Caco-2 (cell line): ENCODE results near the gene LRRC41. TPM values are rescaled to one million over a fixed set of nuclear protein-coding genes. Genes with fewer than 3 reads are reported as not detected.

Experiments
- Bru-seq: library from RNA; stranded (reverse); fragments of 400-500 nt; gene quantifications from one replicate; lab custom pipeline; 2021; lab: Mats Ljungman, UMichigan
- BruChase-seq, 2 experiments: library from RNA; stranded (reverse); fragments of 400-500 nt; gene quantifications; one replicate each; lab custom pipeline; 2021; lab: Mats Ljungman, UMichigan
- BruUV-seq: library from RNA; stranded (reverse); fragments of 400-500 nt; replicated peaks from 2 replicates; lab custom pipeline; 2021; lab: Mats Ljungman, UMichigan
- CTCF ChIA-PET: fragments of 300-600 bp; sonication (Branson Sonifier 250); formaldehyde crosslinking; loops from one replicate; lab custom pipeline; 2022; ENCODE audit warnings: antibody characterized with exemption; lab: Charles Lee
- POLR2A ChIA-PET: fragments of 300-600 bp; sonication (Branson Sonifier 250); formaldehyde crosslinking; loops from one replicate; lab custom pipeline; 2022; ENCODE audit warnings: antibody characterized with exemption; lab: Charles Lee
- DNase-seq, 2 experiments: peaks; one replicate each; pipeline versions ENCODE4 v3.0.0 to v3.0.0-alpha.2; 2020 to 2022
- H3K27me3 ChIP-seq: replicated peaks from 2 replicates; pipeline ENCODE4 v1.6.0; 2011; ENCODE audit warnings: low read length; ENCODE audit not compliant: control insufficient read depth, insufficient read depth
- H3K36me3 ChIP-seq: 2 replicates; pipeline ENCODE4 v1.5.1; 2011; ENCODE audit warnings: low read length; ENCODE audit not compliant: control insufficient read depth, insufficient read depth
- H3K4me1 ChIP-seq: fragments of 250-450 bp; sonication (Bioruptor Pico); 2 replicates; pipeline ENCODE4 v1.5.1; 2020; ENCODE audit warnings: mild to moderate bottlenecking
- H3K4me3 ChIP-seq: 2 replicates; pipeline ENCODE4 v1.5.1; 2011; ENCODE audit warnings: low read depth, mild to moderate bottlenecking, control low read depth, low read length
- H3K9me3 ChIP-seq: fragments of 250-450 bp; sonication (Bioruptor Pico); 2 replicates; pipeline ENCODE4 v1.5.1; 2020; ENCODE audit warnings: mild to moderate bottlenecking, moderate library complexity
- H3K27ac Mint-ChIP-seq: one replicate; pipeline ENCODE4 v1.8.0; 2022; ENCODE audit warnings: mixed read lengths; ENCODE audit not compliant: unreplicated experiment
- H3K27me3 Mint-ChIP-seq: one replicate; pipeline ENCODE4 v1.8.0; 2022; ENCODE audit warnings: mixed read lengths; ENCODE audit not compliant: insufficient read depth, unreplicated experiment
- H3K36me3 Mint-ChIP-seq: one replicate; pipeline ENCODE4 v1.8.0; 2022; ENCODE audit warnings: mild to moderate bottlenecking, mixed read lengths; ENCODE audit not compliant: insufficient read depth, unreplicated experiment
- H3K4me1 Mint-ChIP-seq: one replicate; pipeline ENCODE4 v1.8.0; 2022; ENCODE audit warnings: low read depth, mixed read lengths; ENCODE audit not compliant: unreplicated experiment
- H3K4me3 Mint-ChIP-seq: one replicate; pipeline ENCODE4 v1.8.0; 2022; ENCODE audit warnings: mild to moderate bottlenecking, moderate library complexity, mixed read lengths; ENCODE audit not compliant: unreplicated experiment
- H3K9me3 Mint-ChIP-seq: one replicate; pipeline ENCODE4 v1.8.0; 2022; ENCODE audit warnings: mixed read lengths; ENCODE audit not compliant: unreplicated experiment
- CTCF ChIP-seq, 2 experiments: fragments of 200-600 bp in 1 of 2; IDR thresholded peaks; 1 replicate in 1 of 2; 2 replicates in 1 of 2; pipeline versions ENCODE4 v1.5.1 to v1.8.0; 2011 to 2022; ENCODE audit warnings: antibody characterized with exemption in 1 of 2, control low read depth in 1 of 2, inconsistent platforms in 1 of 2, low read depth in 1 of 2, low read length in 1 of 2, mild to moderate bottlenecking in 1 of 2, moderate library complexity in 1 of 2; ENCODE audit not compliant: insufficient read depth in 1 of 2, severe bottlenecking in 1 of 2, unreplicated experiment in 1 of 2
- intact Hi-C: fragments of 100-400 bp; cut with micrococcal nuclease; formaldehyde crosslinking; loops from one replicate; pipeline ENCODE4 v1.10.0; 2022; ENCODE audit not compliant: unreplicated experiment
- long read RNA-seq: library from polyadenylated mRNA; stranded (forward); transcript quantifications from one replicate; pipeline ENCODE4 v2.0.0, GENCODE V29; 2022
- total RNA-seq: library from RNA; stranded (reverse); gene quantifications from 2 replicates; pipeline ENCODE4 v1.2.3, GENCODE V29; 2022

The LRRC41 gene, protein sequence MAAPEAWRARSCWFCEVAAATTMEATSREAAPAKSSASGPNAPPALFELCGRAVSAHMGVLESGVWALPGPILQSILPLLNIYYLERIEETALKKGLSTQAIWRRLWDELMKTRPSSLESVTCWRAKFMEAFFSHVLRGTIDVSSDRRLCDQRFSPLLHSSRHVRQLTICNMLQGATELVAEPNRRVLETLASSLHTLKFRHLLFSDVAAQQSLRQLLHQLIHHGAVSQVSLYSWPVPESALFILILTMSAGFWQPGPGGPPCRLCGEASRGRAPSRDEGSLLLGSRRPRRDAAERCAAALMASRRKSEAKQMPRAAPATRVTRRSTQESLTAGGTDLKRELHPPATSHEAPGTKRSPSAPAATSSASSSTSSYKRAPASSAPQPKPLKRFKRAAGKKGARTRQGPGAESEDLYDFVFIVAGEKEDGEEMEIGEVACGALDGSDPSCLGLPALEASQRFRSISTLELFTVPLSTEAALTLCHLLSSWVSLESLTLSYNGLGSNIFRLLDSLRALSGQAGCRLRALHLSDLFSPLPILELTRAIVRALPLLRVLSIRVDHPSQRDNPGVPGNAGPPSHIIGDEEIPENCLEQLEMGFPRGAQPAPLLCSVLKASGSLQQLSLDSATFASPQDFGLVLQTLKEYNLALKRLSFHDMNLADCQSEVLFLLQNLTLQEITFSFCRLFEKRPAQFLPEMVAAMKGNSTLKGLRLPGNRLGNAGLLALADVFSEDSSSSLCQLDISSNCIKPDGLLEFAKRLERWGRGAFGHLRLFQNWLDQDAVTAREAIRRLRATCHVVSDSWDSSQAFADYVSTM
- total RNA-seq (41.7 and 43.5 TPM in 2 replicates), Bru-seq, nascent RNA (percentile 72 among the genes with signal in this experiment), BruChase-seq, experiment 1, labeled RNA remaining after a 2-hour chase (percentile 74 among the genes with signal in this experiment), BruChase-seq, experiment 2, labeled RNA remaining after a 6-hour chase (percentile 78 among the genes with signal in this experiment)
- long read RNA-seq, full-length matches to known transcripts: 125 of 159 reads
- long read RNA-seq, partial matches to known transcripts: 16 of 159 reads
- long read RNA-seq, other reads (novel, unspliced or antisense): 18 of 159 reads

DNA sequence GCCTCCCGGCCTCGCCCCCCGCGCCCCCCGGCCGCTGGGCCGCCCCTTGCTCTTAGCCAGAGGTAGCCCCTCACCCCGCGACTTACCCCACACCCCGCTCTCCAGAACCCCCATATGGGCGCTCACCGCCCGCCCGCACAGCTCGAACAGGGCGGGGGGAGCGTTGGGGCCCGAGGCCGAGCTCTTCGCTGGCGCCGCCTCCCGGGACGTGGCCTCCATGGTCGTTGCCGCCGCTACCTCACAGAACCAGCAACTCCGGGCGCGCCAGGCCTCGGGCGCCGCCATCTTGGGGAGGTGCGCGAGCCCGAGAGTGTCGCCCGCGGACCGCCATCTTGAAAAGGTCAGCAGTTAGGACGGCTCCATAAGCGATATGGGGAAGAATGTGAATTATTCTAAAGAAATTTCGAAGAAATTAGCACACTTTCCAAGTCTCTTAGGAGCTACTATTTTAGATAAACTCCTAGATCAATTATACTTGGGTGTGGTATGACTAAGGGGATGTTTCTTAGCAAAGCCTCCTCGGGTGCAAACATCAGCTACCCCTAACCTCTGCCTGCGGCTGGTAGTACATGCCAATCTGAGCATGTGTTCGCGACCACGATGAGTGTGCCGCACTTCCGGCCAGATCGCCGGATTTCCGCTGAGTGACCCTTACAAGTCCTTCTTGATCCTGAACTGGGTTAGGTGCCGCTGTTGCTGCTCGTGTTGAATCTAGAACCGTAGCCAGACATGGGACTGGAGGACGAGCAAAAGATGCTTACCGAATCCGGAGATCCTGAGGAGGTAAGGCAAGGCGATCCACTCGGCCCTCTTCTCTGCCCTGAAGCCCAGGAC lies at the start of gene LRRC41, which contains the start of gene UQCRH:
Gene LRRC41 (minus strand): TSS at position 579 of the 834 bp plus-strand sequence. CDS start 294 bp downstream, at position 285.
Gene UQCRH (plus strand): TSS at position 661 of the 834 bp plus-strand sequence. CDS start 69 bp downstream, at position 730.
- Histone ChIP-seq H3K27me3 (no peaks in the 10 kb centered on the region), H3K9me3 (no peaks in the 10 kb centered on the region), H3K36me3 (no peaks in the 10 kb centered on the region), H3K4me1 (peaks cover 13% of the 10 kb centered on the region), H3K4me3 (peak within 1 kb of the TSS; percentile 52)
- no TSS peak for BruUV-seq
- Mint-ChIP-seq H3K36me3 (peaks cover 49% of the 10 kb centered on the region), H3K4me1 (peaks cover 14% of the 10 kb centered on the region), H3K27me3 (no peaks in the 10 kb centered on the region), H3K9me3 (no peaks in the 10 kb centered on the region), H3K27ac (peak within 1 kb of the TSS; percentile 97), H3K4me3 (peak within 1 kb of the TSS; percentile 98)
- no peak for TF ChIP-seq CTCF (IDR thresholded peaks at IDR 0.05; ENCODE audit: insufficient read depth in 1 of 2, low read depth in 1 of 2, low read length in 1 of 2, severe bottlenecking in 1 of 2, unreplicated experiment in 1 of 2)
- POLR2A ChIA-PET: interaction anchor here (0.5 to 1.6 kb wide), 4 partner anchors 18 to 56 kb away, joined by 3 to 10 read pairs (median 4); partner anchors contain the start of genes NSUN4 and RAD54L
- peak; percentile 93 to 94 for DNase-seq
- intact Hi-C loops: loop anchor here (2.0 kb wide), 2 partner anchors 38 to 46 kb away; partner anchors contain the start of gene NSUN4
- CTCF ChIA-PET: interaction anchor here (0.9 to 1.0 kb wide), 2 partner anchors 18 to 56 kb away, joined by 3 read pairs; partner anchors contain the start of gene RAD54L

- intact Hi-C loops: no loop called here
Observed at GRCh38 chr1:46352363-46352762, 48.9 kb upstream of the LRRC41 start.

More at GRCh38 chr1:46352363-46352762, 48.9 kb upstream of the LRRC41 start:
- Mint-ChIP-seq H3K4me1 (peaks cover 6% of the 10 kb centered on the region), H3K4me3 (no peak overlapping the region), H3K27ac (no peak overlapping the region), H3K27me3 (no peaks in the 10 kb centered on the region), H3K36me3 (peaks cover 40% of the 10 kb centered on the region), H3K9me3 (no peaks in the 10 kb centered on the region)
- Histone ChIP-seq H3K27me3 (no peaks in the 10 kb centered on the region), H3K4me3 (no peak overlapping the region), H3K36me3 (no peaks in the 10 kb centered on the region), H3K9me3 (no peaks in the 10 kb centered on the region), H3K4me1 (no peaks in the 10 kb centered on the region)
- ChIA-PET CTCF (interaction anchor here (1.1 kb wide), 1 partner anchor 19 kb away, joined by 4 read pairs; no protein-coding TSS in a partner anchor), POLR2A (no interaction called here)
- no TSS peak for BruUV-seq
- DNase-seq: no peak
- TF ChIP-seq CTCF (IDR thresholded peaks at IDR 0.05; ENCODE audit: insufficient read depth in 1 of 2, low read depth in 1 of 2, low read length in 1 of 2, severe bottlenecking in 1 of 2, unreplicated experiment in 1 of 2): no peak
